Ecto neural progenitor cell (in vitro differentiated cells): ENCODE data around the gene KCNK2.

Experiments
- DNase-seq: peaks from one replicate; pipeline ENCODE4 v3.0.0-alpha.2; 2018; ENCODE audit warnings: low spot score

Gene KCNK2

GRCh38 chr1:215095524-215095923 is 13.0 kb downstream of the KCNK2 start:
- no peak for DNase-seq

GRCh38 chr1:215101511-215101910 is 19.0 kb downstream of the KCNK2 start:
- no peak for DNase-seq

- DNase-seq, result no peak
These were observed 21.7 kb downstream of the KCNK2 start for GRCh38 chr1:215104283-215104682.

- DNase-seq, result no peak
These were observed 23.5 kb downstream of the KCNK2 start for GRCh38 chr1:215106067-215106466.

GRCh38 chr1:215109171-215109570 is 26.6 kb downstream of the KCNK2 start:
- DNase-seq, result no peak

GRCh38 chr1:215111916-215112315 is 29.4 kb downstream of the KCNK2 start:
- DNase-seq, result peak; percentile 48

GRCh38 chr1:215113776-215114153 is 31.2 kb downstream of the KCNK2 start:
- no peak for DNase-seq

- no peak for DNase-seq
These were observed 31.8 kb downstream of the KCNK2 start for GRCh38 chr1:215114154-215114933.

GRCh38 chr1:215115760-215116159 is 33.2 kb downstream of the KCNK2 start:
- no peak for DNase-seq

- DNase-seq, result no peak
These were observed 35.5 kb downstream of the KCNK2 start for GRCh38 chr1:215118081-215118480.

GRCh38 chr1:215119056-215119455 is 36.5 kb downstream of the KCNK2 start:
- DNase-seq, result no peak

- no peak for DNase-seq
These were observed 37.3 kb downstream of the KCNK2 start for GRCh38 chr1:215119719-215120365.

- no peak for DNase-seq
These were observed 46.0 kb downstream of the KCNK2 start for GRCh38 chr1:215128504-215128903.

GRCh38 chr1:215131291-215131690 is 48.8 kb downstream of the KCNK2 start:
- DNase-seq, result no peak

- DNase-seq, result no peak
These were observed 49.6 kb downstream of the KCNK2 start for GRCh38 chr1:215132156-215132555.

- DNase-seq, result no peak
These were observed 51.0 kb downstream of the KCNK2 start for GRCh38 chr1:215133532-215133931.

GRCh38 chr1:215137985-215138384 is 55.4 kb downstream of the KCNK2 start:
- no peak for DNase-seq

- DNase-seq, result no peak
These were observed 57.6 kb downstream of the KCNK2 start for GRCh38 chr1:215140135-215140534.

GRCh38 chr1:215141460-215141859 is 58.9 kb downstream of the KCNK2 start:
- no peak for DNase-seq

GRCh38 chr1:215143497-215143896 is 61.0 kb downstream of the KCNK2 start:
- no peak for DNase-seq

- no peak for DNase-seq
These were observed 63.9 kb downstream of the KCNK2 start for GRCh38 chr1:215146240-215146975.

GRCh38 chr1:215147024-215147423 is 64.5 kb downstream of the KCNK2 start:
- no peak for DNase-seq
